ENCODE results near the gene HHAT. TPM values are rescaled to one million over a fixed set of nuclear protein-coding genes. Genes with fewer than 3 reads are reported as not detected.
"Not testable (repeated sequence)": the region's sequence is repeated elsewhere in the genome, so short reads cannot be mapped to it uniquely, and the experiment has no call there.

HHAT gene
- polyA plus RNA-seq, 3 donors: 1.4 to 1.8 (median 1.7) TPM

- H3K27ac ChIP-seq (ENCODE audit: low read depth, low read length): no peak overlapping the region
- WGBS, 3 donors: 37 to 41% (median 40%) methylated on average over 9 of the region's 9 CpGs
Measured at GRCh38 chr1:210373878-210374599, 45.3 kb downstream of the HHAT start.

GRCh38 chr1:210374600-210374953, 45.9 kb downstream of the HHAT start:
- no peak overlapping the region for H3K27ac ChIP-seq (ENCODE audit: low read depth, low read length)
- WGBS, 3 donors: 44 to 51% (median 45%) methylated on average over 4 of the region's 4 CpGs

GRCh38 chr1:210376836-210377372, 48.2 kb downstream of the HHAT start:
- no peak overlapping the region for H3K27ac ChIP-seq (ENCODE audit: low read depth, low read length)
- WGBS, 3 donors: 34 to 43% (median 35%) methylated on average over 1 of the region's 1 CpG

DNA sequence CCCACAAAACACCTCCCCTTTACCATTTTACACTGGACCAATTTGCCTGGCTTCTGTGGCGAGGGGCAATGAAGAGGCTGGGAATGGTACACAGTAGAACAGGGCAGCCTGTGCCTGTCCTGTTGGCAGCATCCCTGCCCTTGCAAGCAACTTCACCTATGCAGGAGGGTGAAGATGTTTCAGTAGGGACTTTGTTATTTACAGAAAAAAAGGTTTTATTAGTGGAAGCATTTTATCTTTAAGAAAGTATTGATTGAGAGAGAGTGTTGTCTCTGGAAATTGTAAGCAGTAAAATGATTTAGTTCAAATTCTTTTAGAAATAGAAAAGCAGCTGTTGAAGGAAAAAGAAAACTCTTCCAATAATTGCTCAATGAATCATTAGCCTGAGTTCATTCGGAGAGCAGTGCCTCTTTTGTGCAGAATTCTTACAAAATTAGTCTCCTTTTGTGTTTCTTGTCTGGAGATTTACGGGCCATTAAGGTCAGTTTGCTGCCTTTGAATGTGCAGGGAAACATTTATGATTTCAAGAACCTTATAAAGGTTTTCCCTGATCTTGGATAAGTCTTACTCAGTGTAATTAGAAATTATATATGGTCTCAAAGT, 49.1 kb downstream of the HHAT start:
- H3K27ac ChIP-seq (ENCODE audit: low read depth, low read length): no peak overlapping the region
- 77 to 84% (median 77%) methylated on average over 3 of the region's 3 CpGs for WGBS, 3 donors

DNA sequence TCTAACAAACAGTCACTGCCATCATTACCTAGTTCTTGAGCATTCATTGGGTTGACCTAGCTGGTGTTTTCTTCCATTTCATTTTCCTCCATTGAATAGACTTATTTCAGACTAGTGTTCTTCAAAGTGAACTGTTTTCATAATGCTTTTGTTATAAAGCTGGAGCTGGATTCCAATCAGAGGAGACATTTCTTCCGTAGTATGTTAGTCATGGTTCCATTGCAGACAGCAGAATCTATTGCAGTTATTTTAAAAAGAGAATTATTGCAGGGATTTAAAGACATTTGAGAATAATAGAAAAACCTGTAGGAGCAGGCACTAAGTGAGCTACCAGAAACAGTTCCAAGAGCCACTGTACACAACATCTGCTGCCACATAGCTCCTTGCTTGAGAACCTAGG, 50.0 kb downstream of the HHAT start:
- 89 to 98% (median 91%) methylated on average over 1 of the region's 1 CpG for WGBS, 3 donors
- H3K27ac ChIP-seq (ENCODE audit: low read depth, low read length): no peak overlapping the region

DNA sequence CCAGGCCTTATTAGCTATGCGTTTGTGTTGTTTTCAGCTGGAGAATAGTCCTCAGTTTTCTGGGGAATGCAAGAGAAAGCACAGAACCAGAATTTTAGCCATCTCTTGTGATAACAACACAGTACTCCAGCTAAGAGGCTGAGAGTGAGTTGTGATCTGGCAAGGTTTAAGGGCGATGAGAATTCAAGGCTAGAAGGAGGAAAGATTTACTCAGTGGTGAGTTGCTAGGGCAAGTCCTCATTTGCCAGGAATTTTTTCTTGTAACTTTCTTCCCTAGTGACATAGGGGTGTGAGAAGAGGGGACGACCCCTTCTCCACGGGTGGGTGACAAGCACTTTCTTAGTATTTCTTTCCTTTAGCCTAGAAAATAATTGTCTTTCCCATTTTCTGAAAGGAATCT, 53.2 kb downstream of the HHAT start:
- H3K27ac ChIP-seq (ENCODE audit: low read depth, low read length): no peak overlapping the region
- 75 to 81% (median 81%) methylated on average over 4 of the region's 4 CpGs for WGBS, 3 donors

- no peak overlapping the region for H3K27ac ChIP-seq (ENCODE audit: low read depth, low read length)
Measured at GRCh38 chr1:210384625-210385024, 55.9 kb downstream of the HHAT start.

- no peak overlapping the region for H3K27ac ChIP-seq (ENCODE audit: low read depth, low read length)
Measured at GRCh38 chr1:210385228-210385627, 56.5 kb downstream of the HHAT start.

DNA sequence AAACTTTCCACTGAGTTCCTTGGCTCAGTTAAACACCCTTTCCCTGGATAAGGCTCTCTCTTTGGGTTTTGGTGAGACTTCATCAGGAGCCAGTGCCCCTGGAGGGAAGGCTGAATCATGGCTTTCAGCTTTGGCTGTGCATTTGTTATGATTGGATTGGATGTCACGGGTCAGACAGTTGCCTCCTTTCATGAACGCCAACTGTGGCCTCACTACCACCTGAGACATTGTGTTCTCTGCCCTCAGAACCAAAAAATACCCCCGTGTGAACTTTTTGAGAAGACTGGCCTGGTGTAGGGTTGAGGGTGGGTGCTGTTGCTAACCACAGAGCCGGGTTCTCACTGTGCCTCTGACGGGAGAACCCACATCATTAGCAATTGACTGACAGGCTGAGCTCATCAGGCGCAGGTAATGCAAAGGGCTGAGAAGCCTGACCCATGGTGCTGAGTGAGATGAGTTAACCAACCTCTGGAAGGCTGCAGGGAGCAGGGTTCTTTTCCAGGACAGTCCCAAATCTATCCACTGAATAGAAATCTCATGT, 65.6 kb downstream of the HHAT start:
- WGBS, 3 donors: 82 to 91% (median 83%) methylated on average over 6 of the region's 6 CpGs
- H3K27ac ChIP-seq (ENCODE audit: low read depth, low read length): no peak overlapping the region

- 94 to 100% (median 97%) methylated on average over 1 of the region's 1 CpG for WGBS, 3 donors
- no peak overlapping the region for H3K27ac ChIP-seq (ENCODE audit: low read depth, low read length)
Measured at GRCh38 chr1:210396541-210396940, 67.8 kb downstream of the HHAT start.

GRCh38 chr1:210397252-210397651, 68.5 kb downstream of the HHAT start:
- no peak overlapping the region for H3K27ac ChIP-seq (ENCODE audit: low read depth, low read length)
- 78 to 89% (median 78%) methylated on average over 1 of the region's 1 CpG for WGBS, 3 donors

DNA sequence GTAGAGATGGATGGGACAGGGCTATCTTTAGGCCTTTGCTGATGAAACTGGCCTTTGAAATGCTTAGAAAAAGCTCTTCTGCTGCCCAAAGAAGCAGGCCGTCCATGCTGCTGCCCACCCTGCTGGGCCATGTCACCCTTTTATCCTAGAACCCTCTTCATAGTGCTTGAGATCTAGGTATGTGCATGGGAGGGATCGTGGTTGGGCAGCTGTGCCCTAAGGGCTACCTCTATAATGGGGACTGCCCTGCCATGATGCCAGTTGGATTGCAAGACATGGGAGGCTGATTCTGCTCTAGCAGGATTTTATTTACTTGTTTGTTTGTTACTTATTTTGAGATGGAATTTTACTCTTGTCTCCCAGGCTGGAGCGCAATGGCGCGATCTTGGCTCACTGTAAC, 69.0 kb downstream of the HHAT start:
- no peak overlapping the region for H3K27ac ChIP-seq (ENCODE audit: low read depth, low read length)
- 94 to 96% (median 95%) methylated on average over 5 of the region's 5 CpGs for WGBS, 3 donors

DNA sequence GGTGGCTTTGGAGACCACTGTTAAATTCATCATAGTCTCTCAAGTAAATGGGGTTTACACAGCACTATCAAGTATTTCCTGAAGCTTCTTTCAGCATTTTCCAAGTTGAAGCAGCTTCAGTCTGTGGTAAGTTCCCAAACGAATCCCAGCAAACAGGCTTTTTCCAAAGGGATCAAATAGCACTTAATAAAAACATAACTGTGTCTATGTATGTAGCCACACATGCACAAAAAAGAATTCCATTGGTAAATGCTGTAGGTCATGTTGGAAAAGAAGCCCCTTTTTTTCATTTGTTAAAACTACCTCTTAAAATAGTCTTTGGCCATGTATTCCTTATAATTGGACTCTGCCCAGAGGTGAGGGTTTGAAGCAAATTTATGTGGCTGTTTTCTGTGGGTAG, 69.8 kb downstream of the HHAT start:
- WGBS, 3 donors: 46 to 70% (median 58%) methylated on average over 1 of the region's 1 CpG
- no peak overlapping the region for H3K27ac ChIP-seq (ENCODE audit: low read depth, low read length)

- H3K27ac ChIP-seq (ENCODE audit: low read depth, low read length): no peak overlapping the region
- WGBS, 3 donors: 68 to 72% (median 68%) methylated on average over 5 of the region's 5 CpGs
Measured at GRCh38 chr1:210400043-210400840, 71.5 kb downstream of the HHAT start.

DNA sequence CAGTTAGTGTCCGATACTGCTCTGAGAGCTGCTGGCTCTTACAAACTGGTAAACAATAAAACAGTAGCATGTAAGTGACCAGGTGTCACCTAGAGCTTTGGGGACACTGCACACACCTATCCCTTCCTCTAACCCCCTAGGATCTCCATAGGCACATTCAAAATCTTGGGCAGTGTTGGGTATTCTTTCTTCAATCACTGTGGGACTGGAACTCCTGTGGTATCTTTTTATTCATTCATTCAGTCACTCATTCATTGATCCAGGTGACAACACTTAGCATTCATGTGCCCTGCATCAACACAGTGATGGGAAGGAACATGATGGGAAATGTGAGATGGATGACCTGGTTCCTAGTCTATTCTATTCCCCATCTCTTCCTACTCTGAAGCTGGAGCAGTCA, 73.9 kb downstream of the HHAT start:
- 93 to 97% (median 93%) methylated on average over 1 of the region's 1 CpG for WGBS, 3 donors
- no peak overlapping the region for H3K27ac ChIP-seq (ENCODE audit: low read depth, low read length)

DNA sequence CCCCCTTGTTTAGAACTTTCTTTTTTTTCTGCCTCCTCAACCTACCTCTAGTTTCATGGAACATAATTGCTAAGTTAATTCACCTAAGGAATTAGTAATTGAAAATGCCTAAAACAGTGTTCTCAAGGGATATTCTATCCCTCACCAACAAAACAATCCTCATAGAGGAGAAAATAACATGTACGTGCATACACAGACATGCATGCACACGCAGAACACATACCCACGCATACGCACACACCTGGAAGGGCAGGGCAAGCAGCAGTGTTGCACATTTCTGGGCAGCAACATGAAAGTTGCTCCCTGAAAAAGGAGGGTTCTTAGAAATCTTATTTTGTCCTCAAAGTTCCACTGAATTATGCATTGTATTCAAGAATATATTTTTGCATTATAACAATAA, 76.6 kb downstream of the HHAT start:
- WGBS, 3 donors: 92 to 95% (median 94%) methylated on average over 4 of the region's 4 CpGs
- no peak overlapping the region for H3K27ac ChIP-seq (ENCODE audit: low read depth, low read length)

DNA sequence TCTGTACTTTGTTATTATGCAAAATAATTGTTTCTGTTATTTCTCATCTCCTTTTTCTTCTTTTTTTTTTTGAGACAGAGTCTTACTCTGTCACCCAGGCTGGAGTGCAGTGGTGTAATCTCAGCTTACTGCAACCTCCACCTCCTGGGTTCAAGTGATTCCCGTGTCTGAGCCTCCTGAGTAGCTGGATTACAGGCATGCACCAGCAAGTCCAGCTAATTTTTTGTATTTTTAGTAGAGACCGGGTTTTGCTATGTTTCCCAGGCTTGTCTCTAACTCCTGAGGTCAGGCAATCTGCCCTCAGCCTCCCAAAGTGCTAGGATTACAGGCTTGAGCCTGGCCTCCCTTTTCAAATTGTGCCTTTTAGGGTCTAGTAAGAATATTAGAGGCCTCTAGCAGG, 77.6 kb downstream of the HHAT start:
- 83 to 86% (median 86%) methylated on average over 2 of the region's 2 CpGs for WGBS, 3 donors
- not testable (repeated sequence) for H3K27ac ChIP-seq (ENCODE audit: low read depth, low read length)

DNA sequence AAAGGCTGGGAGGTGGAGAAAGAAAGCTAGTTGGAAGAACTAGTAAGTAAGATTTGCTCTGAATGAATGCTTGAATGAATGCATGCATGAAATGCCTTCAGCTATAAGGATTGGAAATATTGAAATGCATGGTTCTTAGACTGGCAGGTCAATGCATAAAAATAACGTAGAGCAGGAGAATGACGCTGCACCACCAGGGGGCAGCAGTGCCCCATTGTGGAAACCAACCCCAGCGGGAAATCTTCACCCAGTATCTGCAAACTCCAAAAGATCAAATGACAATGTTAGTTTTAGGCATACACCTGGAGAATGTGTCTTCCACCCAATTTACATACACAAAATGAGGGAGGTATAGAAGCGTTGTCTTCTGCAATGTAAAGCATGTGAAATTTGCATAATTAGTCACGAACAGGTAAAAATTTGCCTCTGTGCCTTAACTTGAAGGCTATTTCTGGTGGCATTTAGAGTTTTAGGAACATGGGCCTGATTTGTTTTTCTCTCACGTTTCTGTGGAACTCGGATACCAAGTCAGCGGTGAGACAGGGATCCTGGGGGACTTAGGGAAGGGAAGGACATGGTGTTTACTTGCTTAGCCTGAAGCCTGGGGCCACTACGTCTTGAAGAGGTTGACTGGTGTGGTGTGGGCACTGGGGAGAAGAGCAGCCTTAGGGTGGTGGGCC, 78.6 kb downstream of the HHAT start:
- 24 to 30% (median 29%) methylated on average over 9 of the region's 9 CpGs for WGBS, 3 donors
- no peak overlapping the region for H3K27ac ChIP-seq (ENCODE audit: low read depth, low read length)

- WGBS, 3 donors: 91 to 100% (median 97%) methylated on average over 1 of the region's 1 CpG
- no peak overlapping the region for H3K27ac ChIP-seq (ENCODE audit: low read depth, low read length)
Measured at GRCh38 chr1:210407887-210408252, 79.2 kb downstream of the HHAT start.
